Smooth muscle cell (in vitro differentiated cells): ENCODE data around the gene SHF. TPM values are rescaled to one million over a fixed set of nuclear protein-coding genes. Genes with fewer than 3 reads are reported as not detected.

ENCODE experiments used
- DNase-seq: peaks from one replicate; lab custom pipeline; 2025; ENCODE audit not compliant: unreplicated experiment; lab: John Stamatoyannopoulos, UW
- H2AFZ ChIP-seq: fragments of 200-600 bp; sonication (generic); 2 replicates; pipeline ENCODE4 v1.6.0; 2016; ENCODE audit warnings: antibody characterized with exemption, low read depth, mild to moderate bottlenecking
- H3F3A ChIP-seq: fragments of 200-600 bp; sonication (generic); 2 replicates; pipeline ENCODE4 v1.6.0; 2017; ENCODE audit warnings: antibody characterized with exemption, low read depth
- H3K27ac ChIP-seq: fragments of 200-600 bp; sonication (generic); 2 replicates; pipeline ENCODE4 v1.5.1; 2016; ENCODE audit warnings: low read depth, mild to moderate bottlenecking
- H3K27me3 ChIP-seq: fragments of 200-600 bp; sonication (generic); 2 replicates; pipeline ENCODE4 v1.6.1; 2016; ENCODE audit warnings: low read depth, mild to moderate bottlenecking
- H3K36me3 ChIP-seq: fragments of 200-600 bp; sonication (generic); 2 replicates; pipeline ENCODE4 v1.5.1; 2016; ENCODE audit warnings: low read depth
- H3K4me1 ChIP-seq: fragments of 200-600 bp; sonication (generic); 2 replicates; pipeline ENCODE4 v1.5.1; 2016; ENCODE audit warnings: low read depth
- H3K4me2 ChIP-seq: fragments of 200-600 bp; sonication (generic); 2 replicates; pipeline ENCODE4 v1.6.0; 2016; ENCODE audit warnings: mild to moderate bottlenecking
- H3K4me3 ChIP-seq: fragments of 200-600 bp; sonication (generic); 2 replicates; pipeline ENCODE4 v1.5.1; 2016; ENCODE audit warnings: mild to moderate bottlenecking
- H3K79me2 ChIP-seq: fragments of 200-600 bp; sonication (generic); 2 replicates; pipeline ENCODE4 v1.6.0; 2016; ENCODE audit warnings: low read depth, mild to moderate bottlenecking
- H3K9ac ChIP-seq: fragments of 200-600 bp; sonication (generic); 2 replicates; pipeline ENCODE4 v1.6.0; 2016; ENCODE audit warnings: low read depth
- H3K9me3 ChIP-seq: fragments of 200-600 bp; sonication (generic); replicated peaks from 2 replicates; pipeline ENCODE4 v1.5.1; 2016; ENCODE audit warnings: low read depth
- H4K20me1 ChIP-seq: fragments of 200-600 bp; sonication (generic); 2 replicates; pipeline ENCODE4 v1.6.0; 2016; ENCODE audit warnings: low read depth
- CTCF ChIP-seq: fragments of 200-600 bp; sonication (generic); IDR thresholded peaks from 2 replicates; pipeline ENCODE4 v1.5.1; 2017; ENCODE audit warnings: borderline replicate concordance, mild to moderate bottlenecking, antibody characterized with exemption; ENCODE audit not compliant: insufficient read depth, poor library complexity, severe bottlenecking
- WGBS: methylation state at CpG from one replicate; pipeline ENCODE4 v1.1.7; 2016; ENCODE audit warnings: low lambda C conversion rate; 5-methylcytosine and 5-hydroxymethylcytosine counted together
- polyA plus RNA-seq: library from polyadenylated mRNA; unstranded; fragments of >200 nt; fragmentation: Nextera tagmentation; extraction: Ambion mirVana; gene quantifications from 2 replicates; pipeline ENCODE4 v1.2.1, GENCODE V29; 2016
- total RNA-seq: library from RNA; depleted of rRNA; stranded (reverse); fragments of >200 nt; gene quantifications from 2 replicates; pipeline ENCODE4 v1.2.3, GENCODE V29; 2014

The SHF gene
- total and polyA plus RNA-seq, 2 experiments from 2014 or later = 16.4 to 41.3 TPM

DNA sequence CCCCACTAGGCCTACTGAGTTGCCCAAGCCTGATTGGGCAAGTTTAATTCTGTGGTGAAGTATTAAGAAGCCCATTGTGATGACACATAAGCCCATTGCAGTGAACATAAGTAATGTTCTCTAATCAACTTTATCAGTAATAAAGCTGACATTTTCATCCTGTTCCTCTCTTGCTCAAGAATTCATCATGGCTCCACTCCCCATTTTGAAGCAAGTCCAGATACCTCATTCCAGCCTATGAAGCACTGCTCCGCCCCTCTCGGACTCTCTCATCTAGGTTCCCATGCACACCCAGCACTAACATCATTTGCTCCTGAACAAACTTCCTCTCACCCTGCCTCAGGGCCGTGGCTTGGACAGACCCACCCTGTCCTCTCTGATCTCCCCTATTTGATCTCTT lies 10.5 kb downstream of the SHF start:
- TF ChIP-seq CTCF = no peak
- Histone ChIP-seq H3K4me1 (no peaks in the 10 kb centered on the region), H3K79me2 (peaks cover 12% of the 10 kb centered on the region), H3F3A (no peaks in the 10 kb centered on the region), H3K9me3 (no peaks in the 10 kb centered on the region), H3K4me2 (no peak overlapping the region), H3K4me3 (no peak overlapping the region), H2AFZ (no peak overlapping the region), H4K20me1 (peaks cover 38% of the 10 kb centered on the region), H3K36me3 (no peaks in the 10 kb centered on the region), H3K9ac (no peak overlapping the region), H3K27me3 (no peaks in the 10 kb centered on the region), H3K27ac (no peak overlapping the region)
- no peak for DNase-seq
- 92% methylated on average over 3 of the region's 3 CpGs for WGBS

GRCh38 chr15:45174577-45174976 lies 13.2 kb downstream of the SHF start:
- no peak overlapping the region for H3K27ac ChIP-seq
- H2AFZ ChIP-seq = no peak overlapping the region
- peaks cover 11% of the 10 kb centered on the region for H4K20me1 ChIP-seq
- WGBS = 100% methylated on average over 2 of the region's 2 CpGs
- no peak overlapping the region for H3K4me2 ChIP-seq
- no peaks in the 10 kb centered on the region for H3K27me3 ChIP-seq
- H3K4me1 ChIP-seq = no peaks in the 10 kb centered on the region
- DNase-seq = no peak
- H3K79me2 ChIP-seq = no peaks in the 10 kb centered on the region
- no peak overlapping the region for H3K9ac ChIP-seq
- no peak for TF ChIP-seq CTCF
- H3K9me3 ChIP-seq = no peaks in the 10 kb centered on the region
- H3K4me3 ChIP-seq = no peak overlapping the region
- no peaks in the 10 kb centered on the region for H3F3A ChIP-seq
- H3K36me3 ChIP-seq = no peaks in the 10 kb centered on the region

GRCh38 chr15:45174069-45174468 lies 13.7 kb downstream of the SHF start:
- Histone ChIP-seq H3F3A (no peaks in the 10 kb centered on the region), H3K9ac (no peak overlapping the region), H3K4me1 (no peaks in the 10 kb centered on the region), H3K4me2 (no peak overlapping the region), H3K27me3 (no peaks in the 10 kb centered on the region), H2AFZ (no peak overlapping the region), H3K9me3 (no peaks in the 10 kb centered on the region), H3K36me3 (no peaks in the 10 kb centered on the region), H4K20me1 (peaks cover 6% of the 10 kb centered on the region), H3K79me2 (no peaks in the 10 kb centered on the region), H3K4me3 (no peak overlapping the region), H3K27ac (no peak overlapping the region)
- DNase-seq = no peak
- no peak for TF ChIP-seq CTCF
- 95% methylated on average over 6 of the region's 6 CpGs for WGBS

- H3K27me3 ChIP-seq = no peaks in the 10 kb centered on the region
Measured at GRCh38 chr15:45171912-45172311, 15.9 kb downstream of the SHF start.

More at GRCh38 chr15:45171912-45172311, 15.9 kb downstream of the SHF start:
- Histone ChIP-seq H3K27ac (no peak overlapping the region), H3K79me2 (no peaks in the 10 kb centered on the region), H2AFZ (no peak overlapping the region), H3K4me3 (no peak overlapping the region), H3K4me2 (no peak overlapping the region), H3K9ac (no peak overlapping the region), H4K20me1 (no peaks in the 10 kb centered on the region), H3K36me3 (no peaks in the 10 kb centered on the region), H3K4me1 (no peaks in the 10 kb centered on the region), H3F3A (peaks cover 3% of the 10 kb centered on the region), H3K9me3 (no peaks in the 10 kb centered on the region)
- DNase-seq = no peak
- no peak for TF ChIP-seq CTCF
- WGBS = 98% methylated on average over 12 of the region's 12 CpGs
